Measurements from ENCODE around the gene MICA.
"Not testable (repeated sequence)": the region's sequence is repeated elsewhere in the genome, so short reads cannot be mapped to it uniquely, and the experiment has no call there.

The MICA gene

GRCh38 chr6:31414771-31415265 lies 11.4 kb downstream of the MICA start:
- no peak for DNase-seq

DNA sequence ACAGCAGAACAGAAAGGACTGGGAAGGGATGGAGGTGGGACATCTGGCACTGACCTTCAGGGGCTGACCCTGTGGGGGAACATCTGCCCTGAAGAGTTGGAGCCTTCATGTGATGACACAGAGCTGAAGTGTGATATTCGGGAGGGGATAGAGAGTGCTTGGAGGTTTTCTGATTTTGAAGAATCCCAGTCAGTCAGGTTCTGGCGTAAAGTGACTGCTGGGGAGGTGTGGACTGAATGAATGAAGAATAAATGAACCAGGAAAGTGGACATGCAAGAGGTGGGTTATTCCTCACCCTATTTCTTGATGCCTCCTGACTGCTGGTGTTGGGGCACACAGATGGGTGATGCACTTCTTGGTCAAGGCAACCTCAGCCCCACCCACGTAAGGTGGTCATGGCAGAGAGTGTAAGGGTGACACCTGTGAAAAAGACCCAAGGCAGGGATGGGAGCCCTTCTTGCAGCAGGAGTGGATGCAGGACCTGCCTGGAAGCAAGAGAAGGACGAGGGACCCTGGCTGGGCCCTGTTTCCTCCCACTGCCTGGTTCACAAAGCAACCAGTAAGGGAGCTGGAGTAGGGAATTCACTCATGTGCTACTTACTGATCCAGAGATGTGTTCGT lies 13.1 kb downstream of the MICA start:
- no peak for DNase-seq

GRCh38 chr6:31418251-31418650 lies 14.9 kb downstream of the MICA start:
- DNase-seq, result no peak

DNA sequence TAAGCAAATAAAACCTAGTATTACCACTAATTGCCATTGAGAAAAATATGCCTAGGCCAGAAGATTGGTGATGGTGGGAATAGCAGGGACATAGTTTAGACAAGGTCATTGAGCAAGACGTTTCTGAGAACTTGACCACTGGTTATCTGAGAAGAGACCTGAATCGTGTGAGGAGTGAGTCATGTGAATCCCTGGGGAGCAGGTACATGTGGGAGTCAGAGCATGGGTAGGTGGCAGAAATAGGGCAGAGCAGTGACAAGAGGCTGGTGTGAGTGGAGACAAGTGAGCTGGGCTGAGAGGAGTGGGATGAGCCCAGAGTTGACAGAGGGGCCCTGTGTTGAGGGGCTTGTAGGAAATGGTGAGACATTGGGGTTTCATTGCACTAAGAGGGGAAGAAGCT lies 16.4 kb downstream of the MICA start:
- DNase-seq, result no peak

- no peak for DNase-seq
These were observed 17.2 kb downstream of the MICA start for GRCh38 chr6:31420546-31420945.

DNA sequence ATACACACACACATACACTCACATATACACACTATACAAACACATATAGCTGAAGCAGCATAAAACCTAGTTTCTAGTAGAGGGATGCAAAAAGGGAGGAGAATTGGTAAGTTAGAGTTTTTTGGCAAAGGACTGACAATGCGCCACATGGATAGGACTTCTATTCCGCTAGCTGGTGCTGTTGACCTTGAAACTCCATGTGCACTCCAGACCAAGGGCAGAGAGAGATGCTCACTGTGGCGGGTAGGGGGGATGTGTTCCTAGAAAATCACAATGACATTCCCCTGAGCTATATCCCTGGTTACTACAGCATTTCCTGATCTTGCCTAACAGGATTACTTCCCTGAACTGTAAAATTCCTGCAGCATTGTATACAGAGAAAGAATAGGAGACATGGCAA lies 19.2 kb downstream of the MICA start:
- no peak for DNase-seq

DNA sequence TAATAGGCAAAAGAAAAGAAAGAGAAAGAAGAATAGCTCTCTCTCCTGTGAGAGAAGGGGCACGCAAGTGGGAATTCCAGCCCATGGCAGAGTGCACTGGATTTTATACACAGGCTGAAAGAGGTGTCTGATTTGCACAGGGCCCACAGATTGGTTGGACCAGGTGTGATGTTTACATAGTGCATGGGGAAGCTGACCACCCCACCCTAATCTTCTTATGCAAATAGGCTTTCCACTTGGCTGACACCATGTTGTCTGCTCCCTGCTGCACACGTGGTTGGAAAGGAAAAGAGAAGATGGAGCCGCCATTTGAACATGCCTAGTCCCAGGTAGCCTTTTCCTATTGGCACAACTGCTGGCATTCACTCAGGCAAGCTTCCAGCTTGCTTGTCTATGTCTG lies 20.2 kb downstream of the MICA start:
- DNase-seq, result peak; percentile 75

GRCh38 chr6:31426395-31427354 lies 23.3 kb downstream of the MICA start:
- no peak for DNase-seq

- DNase-seq, result no peak
These were observed 27.1 kb downstream of the MICA start for GRCh38 chr6:31430449-31430848.

- DNase-seq, result not testable (repeated sequence)
These were observed 31.7 kb downstream of the MICA start for GRCh38 chr6:31435051-31435450.

DNA sequence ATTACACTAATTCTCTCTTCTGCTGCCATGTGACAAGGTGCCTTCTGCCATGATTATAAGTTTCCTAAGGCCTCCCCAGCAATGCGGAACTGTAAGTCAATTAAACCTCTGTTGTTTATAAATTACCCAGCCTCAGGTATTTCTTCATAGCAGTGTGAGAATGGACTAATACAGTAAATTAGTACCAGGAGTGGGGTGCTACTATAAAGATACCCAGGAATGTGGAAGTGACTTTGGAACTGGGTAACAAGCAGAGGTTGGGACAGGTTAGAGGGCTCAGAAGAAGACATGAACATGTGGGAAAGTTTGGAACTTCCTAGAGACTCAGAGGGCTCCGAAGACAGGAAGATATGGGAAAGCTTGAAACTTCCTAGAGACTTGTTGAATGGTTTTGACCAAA lies 34.8 kb downstream of the MICA start:
- no peak for DNase-seq

DNA sequence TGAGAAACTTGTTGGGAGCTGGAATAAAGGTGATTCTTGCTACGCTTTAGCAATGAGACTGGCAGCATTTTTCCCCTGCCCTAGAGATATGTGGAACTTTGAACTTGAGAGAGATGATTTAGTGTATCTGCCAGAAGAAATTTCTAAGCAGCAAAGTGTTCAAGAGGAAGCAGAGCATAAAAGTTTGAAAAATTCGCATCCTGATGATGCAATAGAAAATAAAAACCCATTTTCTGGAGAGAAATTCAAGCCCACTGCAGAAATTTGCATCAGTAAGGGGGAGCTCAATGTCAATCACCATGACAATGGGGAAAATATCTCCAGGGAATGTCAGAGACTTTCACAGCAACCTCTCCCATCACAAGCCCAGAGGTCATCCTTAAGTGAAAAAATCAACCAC lies 35.3 kb downstream of the MICA start:
- no peak for DNase-seq

- no peak for DNase-seq
These were observed 38.2 kb downstream of the MICA start for GRCh38 chr6:31441365-31442267.

DNA sequence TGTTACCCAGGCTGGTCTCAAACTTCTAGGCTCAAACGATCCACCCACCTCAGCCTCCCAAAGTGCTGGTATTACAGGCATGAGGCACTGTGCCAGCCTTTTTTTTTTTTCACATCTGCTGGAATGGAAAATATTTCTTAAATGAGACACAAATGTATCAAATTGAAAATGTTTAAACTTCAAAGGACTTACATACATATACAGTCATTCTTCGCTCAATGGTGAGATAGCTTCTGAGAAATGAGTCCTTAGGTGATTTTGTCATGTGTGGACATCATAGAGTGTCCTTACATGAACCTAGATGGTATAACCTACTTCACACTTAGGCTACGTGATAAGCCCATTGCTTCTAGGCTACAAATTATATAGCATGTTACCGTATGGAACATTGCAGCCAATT lies 43.1 kb downstream of the MICA start:
- DNase-seq, result no peak

GRCh38 chr6:31446999-31447789 lies 43.8 kb downstream of the MICA start:
- not testable (repeated sequence) for DNase-seq

DNA sequence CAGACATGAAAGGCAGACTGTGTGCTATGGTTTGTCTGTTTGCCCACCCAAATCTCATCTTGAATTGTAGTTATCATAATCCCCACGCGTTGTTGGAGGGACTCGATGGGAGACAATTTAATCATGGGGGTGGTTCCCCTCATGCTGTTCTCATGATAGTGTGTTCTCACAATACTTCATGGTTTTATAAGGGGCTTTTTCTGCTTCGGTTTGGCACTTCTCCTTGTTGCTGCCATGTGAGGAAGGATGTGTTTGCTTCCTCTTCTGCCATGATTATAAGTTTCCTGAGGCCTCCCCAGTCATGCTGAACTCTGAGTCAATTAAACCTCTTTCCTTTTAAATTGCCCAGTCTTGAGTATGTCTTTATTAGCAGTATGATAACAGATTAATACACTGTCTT lies 47.4 kb downstream of the MICA start:
- no peak for DNase-seq

- DNase-seq, result no peak
These were observed 49.5 kb downstream of the MICA start for GRCh38 chr6:31452859-31453258.

GRCh38 chr6:31453259-31453658 lies 49.9 kb downstream of the MICA start:
- DNase-seq, result no peak

- DNase-seq, result not testable (repeated sequence)
These were observed 56.5 kb downstream of the MICA start for GRCh38 chr6:31459864-31460263.

DNA sequence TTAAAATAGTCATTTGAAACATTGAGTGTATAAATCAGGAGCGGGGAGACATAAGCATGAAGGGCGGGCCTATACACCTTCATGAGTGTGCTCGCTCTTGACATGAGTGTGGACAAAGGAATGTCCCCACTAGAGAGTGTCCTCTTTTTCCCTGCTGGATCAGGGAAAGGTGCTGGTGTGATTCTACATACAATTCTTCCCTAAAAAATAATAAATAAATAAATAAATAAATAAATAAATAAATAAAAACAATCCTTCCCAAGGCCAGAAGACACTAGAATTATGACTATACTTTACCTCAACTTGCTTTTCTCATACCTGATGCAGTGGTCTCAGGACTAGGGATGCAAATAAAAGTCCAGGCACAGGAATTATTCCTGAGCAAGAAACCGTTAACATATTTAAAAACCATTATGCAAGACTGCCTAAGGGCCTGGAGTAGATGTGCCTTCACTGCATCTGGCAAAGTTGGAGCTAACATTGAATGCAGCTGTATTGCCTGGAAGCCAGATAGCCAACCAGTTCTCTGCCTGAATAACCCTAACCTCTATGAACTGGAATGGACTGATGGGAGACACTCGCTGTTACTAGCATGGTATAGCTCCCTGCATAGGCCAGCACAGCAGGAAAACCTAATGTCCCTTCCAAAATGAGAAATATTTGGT lies 57.1 kb downstream of the MICA start:
- no peak for DNase-seq

Data from NCI-H526 treated with DMSO at 0.1 percent for 48 hours (cell line).